Endometrium (tissue), 2 donors: ENCODE results near the gene OSBP.
"Not testable (repeated sequence)": the region's sequence is repeated elsewhere in the genome, so short reads cannot be mapped to it uniquely, and the experiment has no call there.

Experiments
- FAIRE-seq: peaks from 2 replicates; lab custom pipeline; 2012; peaks lifted over from hg19 to GRCh38; lab: Jason Lieb, UNC
- donor health status: control.
- donor health status: control.

The OSBP gene

GRCh38 chr11:59553323-59553722 is 62.3 kb downstream of the OSBP start:
- FAIRE-seq: no peak

GRCh38 chr11:59552844-59553243 is 62.7 kb downstream of the OSBP start:
- FAIRE-seq: no peak

GRCh38 chr11:59551659-59552521 is 63.7 kb downstream of the OSBP start:
- no peak for FAIRE-seq

- FAIRE-seq: no peak
Observed at GRCh38 chr11:59550842-59551658, 64.5 kb downstream of the OSBP start.

GRCh38 chr11:59550368-59550841 is 65.2 kb downstream of the OSBP start:
- no peak for FAIRE-seq

- FAIRE-seq: no peak
Observed at GRCh38 chr11:59548309-59548656, 67.3 kb downstream of the OSBP start.

GRCh38 chr11:59547605-59548308 is 67.8 kb downstream of the OSBP start:
- FAIRE-seq: not testable (repeated sequence)

GRCh38 chr11:59545179-59546020 is 70.2 kb downstream of the OSBP start:
- FAIRE-seq: peak; percentile 51

GRCh38 chr11:59544869-59545178 is 70.8 kb downstream of the OSBP start:
- no peak for FAIRE-seq

- FAIRE-seq: not testable (repeated sequence)
Observed at GRCh38 chr11:59543713-59544112, 71.9 kb downstream of the OSBP start.

GRCh38 chr11:59542142-59542810 is 73.3 kb downstream of the OSBP start:
- no peak for FAIRE-seq

- no peak for FAIRE-seq
Observed at GRCh38 chr11:59534676-59535075, 80.9 kb downstream of the OSBP start.

GRCh38 chr11:59532620-59533019 is 83.0 kb downstream of the OSBP start:
- FAIRE-seq: no peak

GRCh38 chr11:59528711-59529110 is 86.9 kb downstream of the OSBP start:
- no peak for FAIRE-seq
